ENCODE results near the gene CDC42EP2. TPM values are rescaled to one million over a fixed set of nuclear protein-coding genes. Genes with fewer than 3 reads are reported as not detected.

CDC42EP2 gene
- total RNA-seq, 1 donor from 2014 or later, result 23.1 TPM

DNA sequence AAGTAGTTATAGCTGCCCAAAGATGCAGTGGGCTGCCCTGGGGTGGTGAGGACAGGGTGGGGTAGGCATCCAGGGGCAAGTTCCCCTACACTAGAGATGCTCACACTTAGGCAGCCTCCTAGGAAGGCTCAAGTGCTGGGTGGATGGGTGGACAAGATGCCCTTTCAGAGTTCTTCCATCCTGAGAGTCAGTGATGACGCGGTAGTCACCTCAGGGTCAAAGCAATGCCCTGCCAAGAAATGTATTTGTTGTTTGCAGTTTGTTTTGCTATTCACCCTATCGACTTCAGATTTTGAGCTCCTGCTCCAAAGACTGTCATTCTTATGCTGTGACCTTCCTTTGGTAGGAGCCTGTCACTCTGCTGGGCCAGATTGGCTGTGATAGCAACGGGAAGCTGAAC lies 34.0 kb upstream of the CDC42EP2 start:
- no peak for DNase-seq (ENCODE audit: extremely low spot score, unreplicated experiment)
- no peak overlapping the region for H3K27ac Mint-ChIP-seq (ENCODE audit: unreplicated experiment)
- peaks cover 35% of the 10 kb centered on the region for H3K4me1 Mint-ChIP-seq (ENCODE audit: unreplicated experiment)
- no peak overlapping the region for H3K4me3 Mint-ChIP-seq (ENCODE audit: unreplicated experiment)
- TF ChIP-seq, protein P1, sequence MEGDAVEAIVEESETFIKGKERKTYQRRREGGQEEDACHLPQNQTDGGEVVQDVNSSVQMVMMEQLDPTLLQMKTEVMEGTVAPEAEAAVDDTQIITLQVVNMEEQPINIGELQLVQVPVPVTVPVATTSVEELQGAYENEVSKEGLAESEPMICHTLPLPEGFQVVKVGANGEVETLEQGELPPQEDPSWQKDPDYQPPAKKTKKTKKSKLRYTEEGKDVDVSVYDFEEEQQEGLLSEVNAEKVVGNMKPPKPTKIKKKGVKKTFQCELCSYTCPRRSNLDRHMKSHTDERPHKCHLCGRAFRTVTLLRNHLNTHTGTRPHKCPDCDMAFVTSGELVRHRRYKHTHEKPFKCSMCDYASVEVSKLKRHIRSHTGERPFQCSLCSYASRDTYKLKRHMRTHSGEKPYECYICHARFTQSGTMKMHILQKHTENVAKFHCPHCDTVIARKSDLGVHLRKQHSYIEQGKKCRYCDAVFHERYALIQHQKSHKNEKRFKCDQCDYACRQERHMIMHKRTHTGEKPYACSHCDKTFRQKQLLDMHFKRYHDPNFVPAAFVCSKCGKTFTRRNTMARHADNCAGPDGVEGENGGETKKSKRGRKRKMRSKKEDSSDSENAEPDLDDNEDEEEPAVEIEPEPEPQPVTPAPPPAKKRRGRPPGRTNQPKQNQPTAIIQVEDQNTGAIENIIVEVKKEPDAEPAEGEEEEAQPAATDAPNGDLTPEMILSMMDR (IDR thresholded peaks at IDR 0.05), result no peak
- no peaks in the 10 kb centered on the region for H3K9me3 Mint-ChIP-seq (ENCODE audit: unreplicated experiment)
- H3K27me3 Mint-ChIP-seq (ENCODE audit: unreplicated experiment), result no peaks in the 10 kb centered on the region
- peaks cover 3% of the 10 kb centered on the region for H3K36me3 Mint-ChIP-seq (ENCODE audit: unreplicated experiment)

- DNase-seq (ENCODE audit: extremely low spot score, unreplicated experiment), result no peak
- Mint-ChIP-seq H3K9me3 (ENCODE audit: unreplicated experiment) (no peaks in the 10 kb centered on the region), H3K27ac (ENCODE audit: unreplicated experiment) (no peak overlapping the region), H3K4me3 (ENCODE audit: unreplicated experiment) (no peak overlapping the region), H3K36me3 (ENCODE audit: unreplicated experiment) (peaks cover 9% of the 10 kb centered on the region), H3K27me3 (ENCODE audit: unreplicated experiment) (no peaks in the 10 kb centered on the region), H3K4me1 (ENCODE audit: unreplicated experiment) (peaks cover 25% of the 10 kb centered on the region)
- TF ChIP-seq, protein P1 (IDR thresholded peaks at IDR 0.05), result no peak
These were observed 28.0 kb upstream of the CDC42EP2 start for GRCh38 chr11:65286686-65287085.

DNA sequence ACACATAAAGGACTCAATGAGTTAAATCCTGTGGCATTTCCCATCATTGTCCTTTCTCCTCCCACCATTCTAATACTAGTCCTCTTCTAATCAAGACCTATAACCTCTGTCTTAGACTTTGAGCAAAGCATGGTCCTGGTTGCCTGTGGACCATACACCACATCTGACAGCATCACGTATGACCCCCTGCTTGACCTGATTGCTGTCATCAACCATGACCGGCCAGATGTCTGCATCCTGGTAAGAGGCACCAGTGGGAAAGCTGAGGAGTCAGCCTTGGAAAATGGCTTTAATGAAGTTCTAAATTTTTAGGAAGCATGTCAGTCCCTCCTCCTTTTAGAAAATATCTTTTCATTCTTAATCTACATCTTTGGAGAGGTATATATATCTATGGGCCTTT lies 27.1 kb upstream of the CDC42EP2 start:
- Mint-ChIP-seq H3K9me3 (ENCODE audit: unreplicated experiment) (no peaks in the 10 kb centered on the region), H3K27me3 (ENCODE audit: unreplicated experiment) (no peaks in the 10 kb centered on the region), H3K36me3 (ENCODE audit: unreplicated experiment) (peaks cover 6% of the 10 kb centered on the region), H3K4me3 (ENCODE audit: unreplicated experiment) (no peak overlapping the region), H3K4me1 (ENCODE audit: unreplicated experiment) (peaks cover 34% of the 10 kb centered on the region), H3K27ac (ENCODE audit: unreplicated experiment) (no peak overlapping the region)
- DNase-seq (ENCODE audit: extremely low spot score, unreplicated experiment), result no peak
- TF ChIP-seq, protein P1 (IDR thresholded peaks at IDR 0.05), result no peak

DNA sequence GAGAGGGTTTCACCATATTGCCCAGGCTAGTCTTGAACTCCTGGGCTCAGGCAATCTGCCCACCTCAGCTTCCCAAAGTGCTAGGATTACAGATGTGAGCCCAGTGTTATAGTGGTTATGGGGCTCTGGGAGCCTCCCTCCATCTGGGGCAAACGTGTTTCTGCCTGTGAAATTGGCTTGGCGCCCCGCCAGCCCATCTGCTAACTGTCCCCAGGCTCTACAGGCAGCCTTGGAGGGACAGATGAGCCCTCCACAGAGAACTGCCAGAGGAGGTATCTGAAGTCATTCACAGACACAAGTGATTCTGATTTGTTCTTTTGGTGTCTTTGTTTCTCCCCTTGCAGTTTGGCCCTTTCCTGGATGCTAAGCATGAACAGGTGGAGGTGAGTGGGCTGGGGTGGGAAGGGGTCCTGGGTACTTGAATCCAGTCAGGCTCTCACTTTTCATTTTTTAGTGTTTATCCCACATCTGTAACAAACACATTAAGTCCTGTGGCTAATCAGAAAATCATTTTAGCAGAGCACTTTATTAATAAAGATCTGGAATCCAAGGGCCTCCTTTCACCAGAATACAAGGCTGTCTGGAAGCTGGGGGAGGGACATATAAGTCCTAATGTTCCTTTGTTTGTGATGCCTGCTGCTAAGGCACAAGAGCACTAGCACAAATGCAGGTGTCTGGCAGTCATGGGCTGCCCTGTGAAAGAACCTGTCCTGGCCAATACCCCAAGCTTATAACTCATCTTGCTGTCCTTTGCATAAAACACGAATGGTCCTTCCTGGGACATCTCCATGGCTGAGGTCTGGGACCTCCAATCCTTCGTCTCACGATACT lies 25.7 kb upstream of the CDC42EP2 start:
- DNase-seq (ENCODE audit: extremely low spot score, unreplicated experiment), result no peak
- Mint-ChIP-seq H3K4me3 (ENCODE audit: unreplicated experiment) (no peak overlapping the region), H3K4me1 (ENCODE audit: unreplicated experiment) (peaks cover 45% of the 10 kb centered on the region), H3K27me3 (ENCODE audit: unreplicated experiment) (no peaks in the 10 kb centered on the region), H3K27ac (ENCODE audit: unreplicated experiment) (peak overlapping the region; percentile 47), H3K9me3 (ENCODE audit: unreplicated experiment) (no peaks in the 10 kb centered on the region), H3K36me3 (ENCODE audit: unreplicated experiment) (peaks cover 6% of the 10 kb centered on the region)
- TF ChIP-seq, protein P1 (IDR thresholded peaks at IDR 0.05), result no peak

DNA sequence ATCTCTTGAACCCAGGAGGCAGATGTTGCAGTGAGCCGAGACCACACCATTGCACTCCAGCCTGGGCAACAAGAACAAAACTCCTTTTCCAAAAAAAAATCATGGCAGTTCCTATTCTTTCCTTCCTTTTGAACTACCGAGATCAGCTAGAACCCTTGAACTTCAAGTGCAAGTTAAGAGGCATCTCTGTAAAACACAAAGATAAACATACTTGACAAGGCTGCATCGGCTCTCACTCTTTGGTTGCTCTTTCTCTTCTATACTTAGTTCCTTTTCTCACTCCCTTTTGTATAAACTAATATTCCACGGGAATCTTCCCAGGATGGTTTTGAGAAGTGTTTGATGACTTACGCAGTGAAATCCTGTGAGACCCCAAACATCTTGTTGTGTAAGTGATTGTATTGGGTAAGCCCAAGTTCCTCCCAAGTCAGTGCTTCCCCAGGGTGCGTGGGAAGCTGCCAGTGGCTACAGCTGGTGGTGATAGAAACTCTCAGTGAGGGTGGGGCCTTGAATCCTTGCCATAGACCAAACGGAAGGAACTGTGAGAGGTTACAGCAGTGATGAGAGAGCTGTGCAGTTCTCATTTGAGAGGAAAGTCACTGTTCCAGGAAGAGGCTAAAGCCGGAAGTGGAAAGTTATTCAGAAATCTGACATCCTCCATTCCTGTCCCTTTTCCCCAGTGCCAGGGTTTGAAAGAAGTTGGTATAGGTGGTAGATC lies 24.1 kb upstream of the CDC42EP2 start:
- H3K27ac Mint-ChIP-seq (ENCODE audit: unreplicated experiment), result peak overlapping the region; percentile 97
- peak overlapping the region; percentile 53 for H3K4me3 Mint-ChIP-seq (ENCODE audit: unreplicated experiment)
- no peak for DNase-seq (ENCODE audit: extremely low spot score, unreplicated experiment)
- H3K36me3 Mint-ChIP-seq (ENCODE audit: unreplicated experiment), result peaks cover 10% of the 10 kb centered on the region
- TF ChIP-seq, protein P1 (IDR thresholded peaks at IDR 0.05), result no peak
- peaks cover 51% of the 10 kb centered on the region for H3K4me1 Mint-ChIP-seq (ENCODE audit: unreplicated experiment)
- H3K9me3 Mint-ChIP-seq (ENCODE audit: unreplicated experiment), result no peaks in the 10 kb centered on the region
- no peaks in the 10 kb centered on the region for H3K27me3 Mint-ChIP-seq (ENCODE audit: unreplicated experiment)

All from osteocyte (in vitro differentiated cells).